ENCODE results near the gene ASB4. TPM values are rescaled to one million over a fixed set of nuclear protein-coding genes. Genes with fewer than 3 reads are reported as not detected.

ASB4 gene
- total and polyA plus RNA-seq, 7 donors = 0.23 to 24.0 (median 10.8) TPM

DNA sequence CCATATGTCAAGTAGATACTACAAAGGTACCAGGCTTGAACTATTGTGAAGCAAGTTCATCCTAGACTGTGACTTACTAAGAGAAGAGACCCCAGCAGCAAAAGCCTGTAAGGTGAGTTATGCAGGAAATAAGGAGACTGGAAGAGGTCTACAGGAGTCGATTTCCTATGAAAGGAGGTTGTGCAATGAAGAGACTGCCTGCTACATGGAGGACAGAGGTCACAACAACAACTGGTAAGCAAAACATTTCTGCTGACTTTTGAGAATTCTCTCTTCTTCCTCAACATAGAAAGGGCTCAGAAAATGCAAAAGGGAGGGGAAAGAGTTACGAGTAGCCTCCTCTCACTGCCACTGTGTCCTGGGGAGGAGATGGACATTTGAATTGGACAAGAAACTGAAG lies 68.2 kb downstream of the ASB4 start:
- 84 to 85% (median 84%) methylated on average over 2 of the region's 2 CpGs for WGBS, 3 donors
- no peak for ATAC-seq
- H3K4me3 ChIP-seq = no peak overlapping the region
- H3K4me1 ChIP-seq = peaks cover 23% of the 10 kb centered on the region
- TF ChIP-seq, protein P1, sequence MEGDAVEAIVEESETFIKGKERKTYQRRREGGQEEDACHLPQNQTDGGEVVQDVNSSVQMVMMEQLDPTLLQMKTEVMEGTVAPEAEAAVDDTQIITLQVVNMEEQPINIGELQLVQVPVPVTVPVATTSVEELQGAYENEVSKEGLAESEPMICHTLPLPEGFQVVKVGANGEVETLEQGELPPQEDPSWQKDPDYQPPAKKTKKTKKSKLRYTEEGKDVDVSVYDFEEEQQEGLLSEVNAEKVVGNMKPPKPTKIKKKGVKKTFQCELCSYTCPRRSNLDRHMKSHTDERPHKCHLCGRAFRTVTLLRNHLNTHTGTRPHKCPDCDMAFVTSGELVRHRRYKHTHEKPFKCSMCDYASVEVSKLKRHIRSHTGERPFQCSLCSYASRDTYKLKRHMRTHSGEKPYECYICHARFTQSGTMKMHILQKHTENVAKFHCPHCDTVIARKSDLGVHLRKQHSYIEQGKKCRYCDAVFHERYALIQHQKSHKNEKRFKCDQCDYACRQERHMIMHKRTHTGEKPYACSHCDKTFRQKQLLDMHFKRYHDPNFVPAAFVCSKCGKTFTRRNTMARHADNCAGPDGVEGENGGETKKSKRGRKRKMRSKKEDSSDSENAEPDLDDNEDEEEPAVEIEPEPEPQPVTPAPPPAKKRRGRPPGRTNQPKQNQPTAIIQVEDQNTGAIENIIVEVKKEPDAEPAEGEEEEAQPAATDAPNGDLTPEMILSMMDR (IDR thresholded peaks at IDR 0.05) = no peak
- intact Hi-C loops (cut with DNase I) = no loop called here
- DNase-seq = no peak
- no peaks in the 10 kb centered on the region for H3K36me3 ChIP-seq (ENCODE audit: insufficient read depth in 1 of 2, low read depth in 1 of 2)
- no peak overlapping the region for H3K27ac ChIP-seq
- H3K27me3 ChIP-seq (ENCODE audit: insufficient read depth in 3 of 3, low read length in 2 of 3) = no peaks in the 10 kb centered on the region
- no peaks in the 10 kb centered on the region for H3K9me3 ChIP-seq

GRCh38 chr7:95556777-95557176 lies 71.0 kb downstream of the ASB4 start:
- Histone ChIP-seq H3K4me1 (no peaks in the 10 kb centered on the region), H3K4me3 (no peak overlapping the region), H3K27ac (no peak overlapping the region), H3K36me3 (ENCODE audit: insufficient read depth in 1 of 2, low read depth in 1 of 2) (no peaks in the 10 kb centered on the region), H3K27me3 (ENCODE audit: insufficient read depth in 3 of 3, low read length in 2 of 3) (no peaks in the 10 kb centered on the region), H3K9me3 (no peaks in the 10 kb centered on the region)
- DNase-seq = no peak
- no peak for ATAC-seq
- intact Hi-C loops (cut with DNase I) = no loop called here
- WGBS, 3 donors = 88 to 96% (median 95%) methylated on average over 2 of the region's 2 CpGs
- TF ChIP-seq, protein P1 (IDR thresholded peaks at IDR 0.05) = no peak

DNA sequence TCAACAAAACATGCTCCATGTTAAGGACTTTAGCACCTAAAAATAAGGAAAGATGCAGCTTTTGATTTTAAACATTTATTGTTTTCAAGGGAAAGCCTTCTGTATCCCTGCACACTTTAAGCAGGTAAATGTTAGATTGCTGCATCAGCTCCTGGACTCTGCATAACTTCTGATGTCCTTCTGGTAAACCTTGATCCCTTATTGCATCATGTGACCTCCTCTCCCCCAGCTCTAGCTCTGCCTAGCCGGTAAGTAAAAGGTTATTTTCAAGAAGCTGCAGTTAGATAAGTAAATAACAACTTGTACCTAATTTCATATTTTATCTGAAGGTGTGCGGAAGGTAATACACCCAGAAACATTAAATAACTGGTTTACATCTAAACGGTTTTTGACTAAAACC lies 73.1 kb downstream of the ASB4 start:
- Histone ChIP-seq H3K4me1 (no peaks in the 10 kb centered on the region), H3K9me3 (no peaks in the 10 kb centered on the region), H3K4me3 (no peak overlapping the region), H3K36me3 (ENCODE audit: insufficient read depth in 1 of 2, low read depth in 1 of 2) (no peaks in the 10 kb centered on the region), H3K27me3 (ENCODE audit: insufficient read depth in 3 of 3, low read length in 2 of 3) (no peaks in the 10 kb centered on the region), H3K27ac (no peak overlapping the region)
- DNase-seq = no peak
- intact Hi-C loops (cut with DNase I) = no loop called here
- 75 to 81% (median 77%) methylated on average over 3 of the region's 3 CpGs for WGBS, 3 donors
- TF ChIP-seq, protein P1 (IDR thresholded peaks at IDR 0.05) = no peak
- no peak for ATAC-seq

DNA sequence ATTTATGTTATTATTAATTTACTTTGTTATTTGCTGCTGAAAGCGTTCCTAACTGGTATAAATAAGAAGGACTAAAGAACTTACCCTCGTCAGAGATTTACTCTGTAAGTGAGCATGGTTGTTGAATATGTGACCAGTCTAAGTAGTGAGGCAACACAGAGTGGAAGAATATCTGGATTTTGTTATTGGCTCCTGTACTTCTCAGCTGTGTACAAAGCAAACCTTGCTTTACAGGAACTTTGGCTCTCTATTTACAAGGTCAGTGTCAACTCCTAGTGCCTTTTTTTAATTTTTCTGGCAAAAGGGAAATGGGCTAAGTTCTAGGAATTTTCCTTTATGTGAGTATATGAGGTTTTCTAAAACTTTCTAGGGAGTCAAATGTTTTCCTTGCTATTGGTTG lies 74.9 kb downstream of the ASB4 start:
- no peak for ATAC-seq
- TF ChIP-seq, protein P1 (IDR thresholded peaks at IDR 0.05) = no peak
- WGBS, 3 donors = 88 to 96% (median 93%) methylated on average over 2 of the region's 2 CpGs
- Histone ChIP-seq H3K27me3 (ENCODE audit: insufficient read depth in 3 of 3, low read length in 2 of 3) (no peaks in the 10 kb centered on the region), H3K36me3 (ENCODE audit: insufficient read depth in 1 of 2, low read depth in 1 of 2) (no peaks in the 10 kb centered on the region), H3K4me1 (no peaks in the 10 kb centered on the region), H3K27ac (no peak overlapping the region), H3K9me3 (no peaks in the 10 kb centered on the region), H3K4me3 (no peak overlapping the region)
- DNase-seq = no peak
- intact Hi-C loops (cut with DNase I) = no loop called here

DNA sequence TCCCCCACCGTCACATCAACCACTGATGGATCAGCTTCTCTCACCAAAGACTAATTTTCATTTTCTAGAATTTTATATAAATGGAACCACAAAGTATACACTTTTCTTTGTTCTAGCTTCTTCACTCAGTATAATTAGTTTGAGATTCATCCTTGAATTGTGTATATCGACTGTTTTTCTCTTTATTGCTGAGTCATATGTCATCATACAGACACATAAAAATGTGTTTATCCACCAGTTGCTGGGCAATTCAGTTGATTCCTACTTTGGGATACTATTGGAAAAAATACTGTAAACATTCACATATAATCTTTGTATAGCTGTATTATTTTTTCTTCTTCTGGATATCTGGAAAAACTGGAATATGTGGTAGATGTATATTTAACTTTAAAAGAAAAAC lies 84.0 kb downstream of the ASB4 start:
- DNase-seq = no peak
- no peaks in the 10 kb centered on the region for H3K9me3 ChIP-seq
- no peak for ATAC-seq
- H3K27me3 ChIP-seq (ENCODE audit: insufficient read depth in 3 of 3, low read length in 2 of 3) = no peaks in the 10 kb centered on the region
- TF ChIP-seq, protein P1 (IDR thresholded peaks at IDR 0.05) = no peak
- no peaks in the 10 kb centered on the region for H3K4me1 ChIP-seq
- intact Hi-C loops (cut with DNase I) = no loop called here
- WGBS, 3 donors = 94 to 96% (median 95%) methylated on average over 2 of the region's 2 CpGs
- peaks cover 0 to 2% of the 10 kb centered on the region in 2 donors for H3K36me3 ChIP-seq (ENCODE audit: insufficient read depth in 1 of 2, low read depth in 1 of 2)
- no peak overlapping the region for H3K4me3 ChIP-seq
- no peak overlapping the region for H3K27ac ChIP-seq

Measured in psoas muscle (tissue), 8 donors.